Inferior parietal cortex (tissue), 1 donor: Measurements from ENCODE around the gene LDHA.
"Not testable (repeated sequence)": the region's sequence is repeated elsewhere in the genome, so short reads cannot be mapped to it uniquely, and the experiment has no call there.

ENCODE experiments used
- DNase-seq: peaks from one replicate; pipeline ENCODE4 v3.0.0-alpha.2; 2016; ENCODE audit errors: extremely low spot score

Gene LDHA

GRCh38 chr11:18394928-18395734 is 768 bp downstream of the LDHA start:
- peak; percentile 24 for DNase-seq

GRCh38 chr11:18395735-18396504 is 1.6 kb downstream of the LDHA start:
- peak; percentile 98 for DNase-seq

GRCh38 chr11:18397921-18398320 is 3.6 kb downstream of the LDHA start:
- no peak for DNase-seq

- DNase-seq: not testable (repeated sequence)
Observed at GRCh38 chr11:18401077-18401476, 6.7 kb downstream of the LDHA start.

- DNase-seq: no peak
Observed at GRCh38 chr11:18404062-18404461, 9.7 kb downstream of the LDHA start.

- not testable (repeated sequence) for DNase-seq
Observed at GRCh38 chr11:18407400-18407799, 13.0 kb downstream of the LDHA start.

- DNase-seq: no peak
Observed at GRCh38 chr11:18408558-18409291, 14.4 kb downstream of the LDHA start.

- no peak for DNase-seq
Observed at GRCh38 chr11:18416459-18416858, 22.1 kb downstream of the LDHA start.

GRCh38 chr11:18419040-18419439 is 24.7 kb downstream of the LDHA start:
- DNase-seq: no peak

GRCh38 chr11:18420067-18420466 is 25.7 kb downstream of the LDHA start:
- no peak for DNase-seq

- no peak for DNase-seq
Observed at GRCh38 chr11:18427240-18427639, 32.9 kb downstream of the LDHA start.

- no peak for DNase-seq
Observed at GRCh38 chr11:18429332-18429731, 35.0 kb downstream of the LDHA start.

GRCh38 chr11:18438691-18439090 is 44.3 kb downstream of the LDHA start:
- DNase-seq: no peak

- no peak for DNase-seq
Observed at GRCh38 chr11:18449251-18449650, 54.9 kb downstream of the LDHA start.

GRCh38 chr11:18452927-18453326 is 58.6 kb downstream of the LDHA start:
- DNase-seq: no peak

- DNase-seq: no peak
Observed at GRCh38 chr11:18455686-18456372, 61.5 kb downstream of the LDHA start, which contains the start of gene LDHAL6A. Gene LDHAL6A, plus strand, starts transcription at chr11:18455856. Its CDS starts 825 bp downstream, at chr11:18456681.

- no peak for DNase-seq
Observed at GRCh38 chr11:18457450-18457849, 63.1 kb downstream of the LDHA start.
